Muscle layer of duodenum (tissue), 2 donors: ENCODE data around the gene RAD50.

Experiments
- H3K27ac ChIP-seq: one replicate; pipeline ENCODE4 v1.7.0; 2013; ENCODE audit warnings: mild to moderate bottlenecking, low read length
- H3K27me3 ChIP-seq: one replicate; pipeline ENCODE4 v1.7.0; 2013; ENCODE audit warnings: low read depth, mild to moderate bottlenecking, control low read depth, low read length
- H3K36me3 ChIP-seq, 2 donors: one replicate each; pipeline ENCODE4 v1.7.0; 2013; ENCODE audit warnings: low read length in 2 of 2, control low read depth in 1 of 2, mild to moderate bottlenecking in 1 of 2; ENCODE audit not compliant: insufficient read depth in 2 of 2, control insufficient read depth in 1 of 2
- H3K4me1 ChIP-seq, 2 donors: one replicate each; pipeline ENCODE4 v1.7.0; 2013; ENCODE audit warnings: low read length in 2 of 2, mild to moderate bottlenecking in 2 of 2, control low read depth in 1 of 2, moderate library complexity in 1 of 2; ENCODE audit not compliant: insufficient read depth in 2 of 2, control insufficient read depth in 1 of 2
- H3K4me3 ChIP-seq, 2 donors: one replicate each; pipeline ENCODE4 v1.7.0; 2013; ENCODE audit warnings: low read length in 2 of 2, low read depth in 1 of 2, mild to moderate bottlenecking in 1 of 2
- H3K9me3 ChIP-seq, 2 donors: one replicate each; pipeline ENCODE4 v1.7.0; 2013; ENCODE audit warnings: low read length in 2 of 2, control low read depth in 1 of 2, mild to moderate bottlenecking in 1 of 2; ENCODE audit not compliant: control insufficient read depth in 1 of 2
- donor health status: healthy.

RAD50 gene

DNA sequence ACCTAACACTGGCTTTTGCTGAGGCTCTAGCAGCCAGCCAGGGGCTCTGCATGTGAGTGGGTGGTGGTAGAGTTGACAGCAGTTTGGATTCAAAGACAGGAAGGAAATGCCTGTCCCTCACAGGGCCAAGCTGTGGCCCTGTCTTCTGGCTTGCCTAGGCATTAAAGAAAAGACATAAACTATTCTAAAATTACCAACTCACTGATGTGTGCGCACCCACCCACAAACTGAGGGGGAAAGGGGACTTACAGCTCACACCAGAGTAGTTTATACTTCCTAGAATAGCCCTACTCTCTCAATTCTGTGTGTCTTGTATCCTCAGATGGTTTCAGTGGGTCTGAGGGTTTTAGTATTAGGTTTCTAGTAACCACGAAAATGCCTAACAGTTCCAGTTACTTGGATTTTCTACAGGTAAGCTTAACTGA, 82.9 kb downstream of the RAD50 start:
- Histone ChIP-seq H3K36me3 (peaks cover 53 to 66% of the 10 kb centered on the region in 2 donors), H3K9me3 (no peaks in the 10 kb centered on the region), H3K4me1 (no peaks in the 10 kb centered on the region), H3K4me3 (no peak overlapping the region), H3K27me3 (no peaks in the 10 kb centered on the region), H3K27ac (no peak overlapping the region)

- H3K27ac ChIP-seq = no peak overlapping the region
- no peaks in the 10 kb centered on the region for H3K9me3 ChIP-seq
- H3K36me3 ChIP-seq = peaks cover 53 to 66% of the 10 kb centered on the region in 2 donors
- H3K4me1 ChIP-seq = no peaks in the 10 kb centered on the region
- no peaks in the 10 kb centered on the region for H3K27me3 ChIP-seq
- no peak overlapping the region for H3K4me3 ChIP-seq
Observed at GRCh38 chr5:132640613-132641012, 83.8 kb downstream of the RAD50 start.

- peaks cover 53 to 66% of the 10 kb centered on the region in 2 donors for H3K36me3 ChIP-seq
- H3K27ac ChIP-seq = no peak overlapping the region
- no peak overlapping the region for H3K4me3 ChIP-seq
- no peaks in the 10 kb centered on the region for H3K4me1 ChIP-seq
- H3K9me3 ChIP-seq = no peaks in the 10 kb centered on the region
- H3K27me3 ChIP-seq = no peaks in the 10 kb centered on the region
Observed at GRCh38 chr5:132641241-132641723, 84.5 kb downstream of the RAD50 start.

GRCh38 chr5:132641841-132642240, 85.1 kb downstream of the RAD50 start:
- peaks cover 53 to 63% of the 10 kb centered on the region in 2 donors for H3K36me3 ChIP-seq
- no peaks in the 10 kb centered on the region for H3K27me3 ChIP-seq
- H3K9me3 ChIP-seq = no peaks in the 10 kb centered on the region
- no peak overlapping the region for H3K27ac ChIP-seq
- H3K4me1 ChIP-seq = no peaks in the 10 kb centered on the region
- no peak overlapping the region for H3K4me3 ChIP-seq

GRCh38 chr5:132644177-132644576, 87.4 kb downstream of the RAD50 start:
- H3K9me3 ChIP-seq = peaks cover 0 to 13% of the 10 kb centered on the region in 2 donors
- peaks cover 37 to 42% of the 10 kb centered on the region in 2 donors for H3K36me3 ChIP-seq
- no peak overlapping the region for H3K27ac ChIP-seq
- no peaks in the 10 kb centered on the region for H3K27me3 ChIP-seq
- no peaks in the 10 kb centered on the region for H3K4me1 ChIP-seq
- no peak overlapping the region for H3K4me3 ChIP-seq

- no peaks in the 10 kb centered on the region for H3K4me1 ChIP-seq
- peaks cover 0 to 13% of the 10 kb centered on the region in 2 donors for H3K9me3 ChIP-seq
- H3K27ac ChIP-seq = no peak overlapping the region
- H3K36me3 ChIP-seq = peaks cover 13 to 17% of the 10 kb centered on the region in 2 donors
- H3K4me3 ChIP-seq = no peak overlapping the region
- no peaks in the 10 kb centered on the region for H3K27me3 ChIP-seq
Observed at GRCh38 chr5:132646583-132647266, 89.9 kb downstream of the RAD50 start.

DNA sequence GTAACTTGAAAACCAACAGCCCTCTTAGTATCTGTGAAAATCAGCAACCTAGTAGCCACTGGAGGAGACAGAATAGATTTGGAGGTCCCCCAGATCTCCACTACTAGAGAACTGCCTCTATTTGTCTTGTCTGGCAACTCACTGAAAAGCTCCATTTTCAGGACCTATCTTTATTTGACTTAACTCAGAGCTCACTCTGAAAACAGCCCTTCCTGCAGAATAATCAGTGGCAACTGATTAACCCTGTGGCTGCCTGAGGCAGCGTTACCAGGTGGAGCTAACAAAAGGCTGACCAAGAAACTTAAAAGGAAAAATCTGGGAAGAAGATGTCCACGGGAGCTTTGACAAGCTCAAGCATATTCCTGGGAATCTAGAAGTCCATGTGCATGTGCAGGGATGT, 90.7 kb downstream of the RAD50 start:
- Histone ChIP-seq H3K27me3 (no peaks in the 10 kb centered on the region), H3K36me3 (peaks cover 7 to 10% of the 10 kb centered on the region in 2 donors), H3K27ac (no peak overlapping the region), H3K4me1 (no peaks in the 10 kb centered on the region), H3K9me3 (peaks cover 0 to 13% of the 10 kb centered on the region in 2 donors), H3K4me3 (no peak overlapping the region)

DNA sequence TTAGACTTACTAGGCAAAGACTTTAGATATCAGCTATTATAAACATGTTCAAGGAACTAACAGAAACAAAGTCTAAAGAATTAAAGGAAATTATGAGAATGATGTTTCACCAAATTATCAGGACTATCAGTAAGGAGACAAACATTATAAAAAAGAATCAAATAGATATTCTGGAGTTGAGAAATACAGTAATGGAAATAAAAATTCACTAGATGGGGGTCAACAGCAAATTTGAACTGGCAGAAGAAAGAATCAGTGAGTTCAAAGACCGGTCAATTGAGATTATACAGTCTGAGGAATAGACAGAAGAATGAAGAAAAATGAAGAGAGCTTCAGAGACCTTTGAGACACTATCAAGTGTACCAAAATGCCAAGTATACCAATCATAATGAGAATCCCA, 91.6 kb downstream of the RAD50 start:
- no peak overlapping the region for H3K27ac ChIP-seq
- H3K9me3 ChIP-seq = peaks cover 0 to 13% of the 10 kb centered on the region in 2 donors
- peaks cover under 1 to 1% of the 10 kb centered on the region in 2 donors for H3K36me3 ChIP-seq
- H3K27me3 ChIP-seq = peaks cover under 1% of the 10 kb centered on the region
- no peak overlapping the region for H3K4me3 ChIP-seq
- no peaks in the 10 kb centered on the region for H3K4me1 ChIP-seq

GRCh38 chr5:132651838-132652469, 95.2 kb downstream of the RAD50 start:
- Histone ChIP-seq H3K36me3 (no peaks in the 10 kb centered on the region), H3K4me1 (peaks cover 0 to 10% of the 10 kb centered on the region in 2 donors), H3K9me3 (peaks cover 0 to 13% of the 10 kb centered on the region in 2 donors), H3K27ac (no peak overlapping the region), H3K27me3 (peaks cover 21% of the 10 kb centered on the region), H3K4me3 (no peak overlapping the region)

DNA sequence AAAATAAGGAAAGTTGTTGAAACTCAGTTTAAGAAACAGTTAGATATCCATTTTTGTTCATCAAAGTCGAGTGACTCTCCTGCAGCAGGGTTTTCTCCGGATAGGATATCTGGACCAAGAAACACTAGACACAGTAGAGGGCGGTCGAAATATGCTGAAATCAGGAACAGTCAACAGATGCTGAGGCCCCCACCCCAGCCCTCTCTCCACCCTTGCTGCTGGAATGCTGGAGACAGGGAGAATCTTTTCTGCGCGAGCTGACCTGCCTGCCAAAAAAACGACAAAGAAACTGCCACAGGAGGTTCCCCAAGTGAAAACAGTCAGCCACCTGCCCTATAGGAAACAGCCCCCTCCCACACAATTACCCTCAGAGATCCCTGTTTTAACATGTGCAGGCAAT, 96.9 kb downstream of the RAD50 start:
- Histone ChIP-seq H3K27me3 (peaks cover 22% of the 10 kb centered on the region), H3K4me3 (no peak overlapping the region), H3K9me3 (peaks cover 0 to 2% of the 10 kb centered on the region in 2 donors), H3K4me1 (peaks cover 0 to 10% of the 10 kb centered on the region in 2 donors), H3K27ac (no peak overlapping the region), H3K36me3 (no peaks in the 10 kb centered on the region)

GRCh38 chr5:132655821-132656773, 99.3 kb downstream of the RAD50 start:
- peaks cover 22% of the 10 kb centered on the region for H3K27me3 ChIP-seq
- H3K4me3 ChIP-seq = peak overlapping the region; percentile 21 to 63
- peaks cover 0 to 10% of the 10 kb centered on the region in 2 donors for H3K4me1 ChIP-seq
- H3K36me3 ChIP-seq = no peaks in the 10 kb centered on the region
- no peaks in the 10 kb centered on the region for H3K9me3 ChIP-seq
- H3K27ac ChIP-seq = no peak overlapping the region
